Neural cell (in vitro differentiated cells): ENCODE measurements around the gene GTF2E1. TPM values are rescaled to one million over a fixed set of nuclear protein-coding genes. Genes with fewer than 3 reads are reported as not detected.

Source experiments
- H2AFZ ChIP-seq: fragments of 200-600, 300-800 bp; sonication (generic), shearing (Covaris generic); 2 replicates; pipeline ENCODE4 v1.6.0; 2014; ENCODE audit warnings: low read depth, mild to moderate bottlenecking, antibody characterized with exemption, low read length, moderate library complexity
- H3F3A ChIP-seq: fragments of 200-600 bp; shearing (Covaris generic); 2 replicates; pipeline ENCODE4 v1.6.1; 2016; ENCODE audit warnings: mild to moderate bottlenecking, moderate library complexity, mixed read lengths, antibody characterized with exemption, low read length; ENCODE audit not compliant: insufficient read depth, poor library complexity, severe bottlenecking
- H3K27ac ChIP-seq: fragments of 200-600, 300-800 bp; sonication (generic), shearing (Covaris generic); 2 replicates; pipeline ENCODE4 v1.5.1; 2014; ENCODE audit warnings: mild to moderate bottlenecking, low read length, moderate library complexity
- H3K27me3 ChIP-seq: fragments of 300-800, 200-600 bp; sonication (generic), shearing (Covaris generic); 2 replicates; pipeline ENCODE4 v1.6.0; 2014; ENCODE audit warnings: mild to moderate bottlenecking, low read depth, low read length, moderate library complexity; ENCODE audit not compliant: insufficient read depth
- H3K36me3 ChIP-seq: fragments of 300-800, 200-600 bp; sonication (generic), shearing (Covaris generic); 2 replicates; pipeline ENCODE4 v1.5.1; 2014; ENCODE audit warnings: mild to moderate bottlenecking, antibody characterized with exemption, low read length, moderate library complexity; ENCODE audit not compliant: insufficient read depth
- H3K4me2 ChIP-seq: fragments of 300-800, 200-600 bp; sonication (generic), shearing (Covaris generic); 2 replicates; pipeline ENCODE4 v1.6.0; 2014; ENCODE audit warnings: mild to moderate bottlenecking, low read length
- H3K4me3 ChIP-seq: fragments of 300-800, 200-600 bp; sonication (generic), shearing (Covaris generic); 2 replicates; pipeline ENCODE4 v1.5.1; 2014; ENCODE audit warnings: mild to moderate bottlenecking, low read length, moderate library complexity
- H3K79me2 ChIP-seq: fragments of 200-600 bp; shearing (Covaris generic); replicated peaks from 2 replicates; pipeline ENCODE4 v1.6.0; 2014; ENCODE audit warnings: mild to moderate bottlenecking, low read length, moderate library complexity; ENCODE audit not compliant: insufficient read depth
- H3K9ac ChIP-seq: fragments of 300-800, 200-600 bp; sonication (generic), shearing (Covaris generic); 2 replicates; pipeline ENCODE4 v1.6.1; 2016; ENCODE audit warnings: mild to moderate bottlenecking, low read length, mixed read lengths
- H3K9me2 ChIP-seq: fragments of 200-600 bp; shearing (Covaris generic); 2 replicates; pipeline ENCODE4 v1.6.1; 2016; ENCODE audit warnings: mild to moderate bottlenecking, low read length, mixed read lengths; ENCODE audit not compliant: insufficient read depth
- H3K9me3 ChIP-seq: fragments of 200-600, 300-800 bp; sonication (generic), shearing (Covaris generic); 2 replicates; pipeline ENCODE4 v1.6.1; 2016; ENCODE audit warnings: mild to moderate bottlenecking, mixed run types, low read length, moderate library complexity, mixed read lengths
- H4K20me1 ChIP-seq: fragments of 200-600 bp; shearing (Covaris generic); 2 replicates; pipeline ENCODE4 v1.6.1; 2016; ENCODE audit warnings: mild to moderate bottlenecking, mixed run types; ENCODE audit not compliant: insufficient read depth
- CTCF ChIP-seq: fragments of 450-650 bp; IDR thresholded peaks from 2 replicates; pipeline ENCODE4 v1.5.1; 2014; ENCODE audit warnings: antibody characterized with exemption, mild to moderate bottlenecking, moderate library complexity; ENCODE audit not compliant: poor library complexity, severe bottlenecking
- EP300 ChIP-seq: fragments of 450-650 bp; conservative IDR thresholded peaks from 2 replicates; pipeline ENCODE4 v1.6.1; 2014; ENCODE audit warnings: antibody characterized with exemption, mild to moderate bottlenecking, moderate library complexity; ENCODE audit not compliant: poor library complexity, severe bottlenecking
- EZH2 ChIP-seq: fragments of 200-600, 300-800 bp; shearing (Covaris generic), sonication (generic); IDR thresholded peaks from 2 replicates; pipeline ENCODE4 v1.6.1; 2014; ENCODE audit warnings: antibody characterized with exemption, low read length, borderline replicate concordance, mild to moderate bottlenecking; ENCODE audit not compliant: insufficient read depth, poor library complexity, severe bottlenecking
- MXI1 ChIP-seq: fragments of 450-650 bp; conservative IDR thresholded peaks from 2 replicates; pipeline ENCODE4 v1.6.1; 2014; ENCODE audit warnings: antibody characterized with exemption, mild to moderate bottlenecking; ENCODE audit not compliant: poor library complexity, severe bottlenecking
- POLR2AphosphoS5 ChIP-seq: IDR thresholded peaks from 2 replicates; pipeline ENCODE4 v1.6.1; 2012
- RAD21 ChIP-seq: fragments of 450-650 bp; conservative IDR thresholded peaks from 2 replicates; pipeline ENCODE4 v1.6.1; 2014; ENCODE audit warnings: antibody characterized with exemption, mild to moderate bottlenecking, moderate library complexity
- REST ChIP-seq: IDR thresholded peaks from 2 replicates; pipeline ENCODE4 v1.6.1; 2012; ENCODE audit warnings: borderline replicate concordance
- SMC3 ChIP-seq: fragments of 450-650 bp; conservative IDR thresholded peaks from 2 replicates; pipeline ENCODE4 v1.6.1; 2014; ENCODE audit warnings: antibody characterized with exemption, mild to moderate bottlenecking, moderate library complexity; ENCODE audit not compliant: poor library complexity
- TAF1 ChIP-seq: IDR thresholded peaks from 2 replicates; pipeline ENCODE4 v1.6.1; 2012; ENCODE audit warnings: low read depth
- polyA plus RNA-seq: library from polyadenylated mRNA; depleted of rRNA; stranded (reverse); fragments of >200 nt; gene quantifications from 2 replicates; pipeline ENCODE4 v1.2.3, GENCODE V29; 2014

GTF2E1 gene
- polyA plus RNA-seq, 1 donor from 2014 or later = 25.1 TPM

- Histone ChIP-seq H3K4me3 (no peak overlapping the region), H3K4me2 (no peak overlapping the region), H3K9me2 (no peaks in the 10 kb centered on the region), H3K27ac (no peak overlapping the region), H3K79me2 (peaks cover 14% of the 10 kb centered on the region), H3K9me3 (no peaks in the 10 kb centered on the region), H3K27me3 (no peaks in the 10 kb centered on the region), H3K36me3 (no peaks in the 10 kb centered on the region), H3K9ac (no peak overlapping the region), H3F3A (no peaks in the 10 kb centered on the region), H2AFZ (no peak overlapping the region), H4K20me1 (no peaks in the 10 kb centered on the region)
- TF ChIP-seq RAD21 = no peak
- no peak for TF ChIP-seq CTCF
- no peak for TF ChIP-seq MXI1
- no peak for TF ChIP-seq REST
- TF ChIP-seq EP300 = no peak
- TF ChIP-seq EZH2 = no peak
- no peak for TF ChIP-seq SMC3
- no peak for TF ChIP-seq POLR2AphosphoS5
- TF ChIP-seq TAF1 = no peak
These were observed 9.7 kb downstream of the GTF2E1 start for GRCh38 chr3:120752230-120752629.

- H3K9me2 ChIP-seq = no peaks in the 10 kb centered on the region
- H3K4me2 ChIP-seq = no peak overlapping the region
- no peak overlapping the region for H2AFZ ChIP-seq
- no peaks in the 10 kb centered on the region for H3K27me3 ChIP-seq
- no peak overlapping the region for H3K9ac ChIP-seq
- H3K79me2 ChIP-seq = peaks cover 14% of the 10 kb centered on the region
- H3K9me3 ChIP-seq = no peaks in the 10 kb centered on the region
- H3K27ac ChIP-seq = no peak overlapping the region
- H3K4me3 ChIP-seq = no peak overlapping the region
- TF ChIP-seq SMC3 (no peak), RAD21 (no peak), POLR2AphosphoS5 (no peak), CTCF (no peak)
- H3F3A ChIP-seq = no peaks in the 10 kb centered on the region
- no peaks in the 10 kb centered on the region for H4K20me1 ChIP-seq
- no peaks in the 10 kb centered on the region for H3K36me3 ChIP-seq
These were observed 10.3 kb downstream of the GTF2E1 start for GRCh38 chr3:120752865-120753264.
